Measurements from ENCODE around the gene FLNC. TPM values are rescaled to one million over a fixed set of nuclear protein-coding genes. Genes with fewer than 3 reads are reported as not detected.

The FLNC gene
- polyA plus RNA-seq, 1 of the 3 experiments (the other 2 are of a cell fraction) = 43.7 TPM

DNA sequence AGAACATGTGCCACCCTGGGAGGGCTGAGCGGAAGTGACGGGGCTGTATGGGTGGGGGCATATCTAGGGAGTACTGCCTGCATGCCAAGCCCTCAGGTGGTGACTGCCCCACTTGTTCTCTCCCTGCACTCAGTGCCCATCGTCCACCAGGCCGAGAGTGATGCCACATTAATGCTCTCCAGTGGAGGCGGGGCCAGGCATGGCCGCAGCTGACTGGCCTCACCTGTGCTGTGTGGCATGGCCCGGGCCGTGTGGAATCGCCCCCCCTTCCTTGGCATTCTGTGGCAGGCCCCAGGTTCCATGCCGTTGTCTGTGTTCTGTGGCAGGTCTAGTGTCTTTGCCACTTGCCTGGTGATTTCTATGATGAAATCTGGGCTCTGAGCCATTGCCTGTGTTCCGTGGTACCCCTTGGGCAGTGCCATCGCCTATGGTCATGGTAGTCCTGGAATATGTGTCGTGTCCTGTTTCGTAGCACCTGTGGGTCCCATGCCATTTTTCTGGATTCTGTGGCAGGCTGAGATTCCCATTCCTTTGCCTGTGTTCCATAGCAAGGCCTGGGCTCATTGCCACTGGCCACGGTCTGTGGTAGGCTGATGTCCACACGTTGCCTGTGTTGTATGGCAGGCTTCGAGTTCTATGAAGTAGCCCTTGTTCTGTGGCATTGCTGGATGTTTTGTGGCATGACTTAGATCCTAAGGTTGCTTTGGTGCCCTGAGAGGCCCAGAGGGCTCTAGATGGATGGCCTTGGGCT is 8.9 kb downstream of the FLNC start:
- H3F3A ChIP-seq (replicated peaks; ENCODE audit: insufficient read depth) = peaks cover 8% of the 10 kb centered on the region
- H3K79me2 ChIP-seq (ENCODE audit: insufficient read depth) = peaks cover 43% of the 10 kb centered on the region
- H3K9me3 ChIP-seq = no peaks in the 10 kb centered on the region
- ChIA-PET POLR2A (no interaction called here), CTCF (no interaction called here)
- TF ChIP-seq, protein P1, sequence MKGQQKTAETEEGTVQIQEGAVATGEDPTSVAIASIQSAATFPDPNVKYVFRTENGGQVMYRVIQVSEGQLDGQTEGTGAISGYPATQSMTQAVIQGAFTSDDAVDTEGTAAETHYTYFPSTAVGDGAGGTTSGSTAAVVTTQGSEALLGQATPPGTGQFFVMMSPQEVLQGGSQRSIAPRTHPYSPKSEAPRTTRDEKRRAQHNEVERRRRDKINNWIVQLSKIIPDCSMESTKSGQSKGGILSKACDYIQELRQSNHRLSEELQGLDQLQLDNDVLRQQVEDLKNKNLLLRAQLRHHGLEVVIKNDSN (IDR thresholded peaks at IDR 0.05; ENCODE audit: borderline replicate concordance, low read depth) = no peak
- no peak for TF ChIP-seq MEF2A (IDR thresholded peaks at IDR 0.05; ENCODE audit: borderline replicate concordance, low read depth)
- no peak for TF ChIP-seq GABPA (IDR thresholded peaks at IDR 0.05; ENCODE audit: low read depth)
- TF ChIP-seq MXI1 (IDR thresholded peaks at IDR 0.05; ENCODE audit: low read depth, low read length) = no peak
- no peak for TF ChIP-seq TCF12 (IDR thresholded peaks at IDR 0.05)
- TF ChIP-seq TEAD4 (IDR thresholded peaks at IDR 0.05; ENCODE audit: borderline replicate concordance, insufficient read depth) = no peak
- no peak for TF ChIP-seq JUND (IDR thresholded peaks at IDR 0.05)
- TF ChIP-seq GATA2 (CRISPR knock-in tag; IDR thresholded peaks at IDR 0.05) = no peak
- TF ChIP-seq EP300 (IDR thresholded peaks at IDR 0.05; ENCODE audit: borderline replicate concordance in 1 of 2, low read depth in 1 of 2, low read length in 1 of 2) = no peak
- no peak for TF ChIP-seq FOXJ3 (CRISPR knock-in tag; IDR thresholded peaks at IDR 0.05)
- TF ChIP-seq RFX5 (IDR thresholded peaks at IDR 0.05; ENCODE audit: low read length) = no peak
- TF ChIP-seq RCOR1 (IDR thresholded peaks at IDR 0.05; ENCODE audit: low read length) = no peak
- H4K20me1 ChIP-seq (ENCODE audit: insufficient read depth) = peaks cover 91% of the 10 kb centered on the region
- H3K27me3 ChIP-seq (ENCODE audit: insufficient read depth) = no peaks in the 10 kb centered on the region
- H3K4me1 ChIP-seq (ENCODE audit: control insufficient read depth in 1 of 2, insufficient read depth in 2 of 2, low read depth in 1 of 2, low read length in 1 of 2) = peaks cover 0 to 11% of the 10 kb centered on the region in 2 experiments; a peak in 2 of 4 replicates
- WGBS (ENCODE audit: low lambda C conversion rate) = 94% methylated on average over 16 of the region's 17 CpGs
- peaks cover 82 to 87% of the 10 kb centered on the region in 2 experiments for H3K36me3 ChIP-seq (replicated peaks in 1 of 2; ENCODE audit: control insufficient read depth in 1 of 2, insufficient read depth in 2 of 2, low read length in 1 of 2)
- no peak overlapping the region for H3K9ac ChIP-seq
- DNase-seq = no peak
- no peak overlapping the region for H3K4me3 ChIP-seq (ENCODE audit: low read depth in 2 of 2, low read length in 1 of 2)
- H2AFZ ChIP-seq (ENCODE audit: low read depth) = no peak overlapping the region
- no peak overlapping the region for H3K27ac ChIP-seq (ENCODE audit: low read depth in 2 of 2, low read length in 1 of 2)
- no peak overlapping the region for H3K4me2 ChIP-seq
- H3K9me2 ChIP-seq = no peaks in the 10 kb centered on the region

- no peaks in the 10 kb centered on the region for H3K27me3 ChIP-seq (ENCODE audit: insufficient read depth)
- ChIA-PET CTCF (interaction anchor here (1.0 to 1.4 kb wide), 2 partner anchors 24 to 44 kb away, joined by 3 to 4 read pairs; no protein-coding TSS in a partner anchor), POLR2A (no interaction called here)
- peaks cover 0 to 11% of the 10 kb centered on the region in 2 experiments; a peak in 2 of 4 replicates for H3K4me1 ChIP-seq (ENCODE audit: control insufficient read depth in 1 of 2, insufficient read depth in 2 of 2, low read depth in 1 of 2, low read length in 1 of 2)
- peaks cover 88 to 93% of the 10 kb centered on the region in 2 experiments for H3K36me3 ChIP-seq (replicated peaks in 1 of 2; ENCODE audit: control insufficient read depth in 1 of 2, insufficient read depth in 2 of 2, low read length in 1 of 2)
- no peak overlapping the region for H2AFZ ChIP-seq (ENCODE audit: low read depth)
- no peak for DNase-seq
- TF ChIP-seq PBX3 (IDR thresholded peaks at IDR 0.05) (no peak), FOXJ3 (CRISPR knock-in tag; IDR thresholded peaks at IDR 0.05) (no peak), GABPA (IDR thresholded peaks at IDR 0.05; ENCODE audit: low read depth) (no peak), RCOR1 (IDR thresholded peaks at IDR 0.05; ENCODE audit: low read length) (no peak), MAX (IDR thresholded peaks at IDR 0.05; ENCODE audit: low read depth) (no peak), NRF1 (IDR thresholded peaks at IDR 0.05; ENCODE audit: low read depth, low read length) (no peak), JUND (IDR thresholded peaks at IDR 0.05) (no peak)
- no peak overlapping the region for H3K27ac ChIP-seq (ENCODE audit: low read depth in 2 of 2, low read length in 1 of 2)
- peaks cover 8% of the 10 kb centered on the region for H3F3A ChIP-seq (replicated peaks; ENCODE audit: insufficient read depth)
- no peak overlapping the region for H3K9ac ChIP-seq
- no peak overlapping the region for H3K4me3 ChIP-seq (ENCODE audit: low read depth in 2 of 2, low read length in 1 of 2)
- H3K4me2 ChIP-seq = no peak overlapping the region
- H3K9me3 ChIP-seq = no peaks in the 10 kb centered on the region
- 89% methylated on average over 12 of the region's 13 CpGs for whole genome bisulfite sequencing (ENCODE audit: low lambda C conversion rate)
- peaks cover 93% of the 10 kb centered on the region for H4K20me1 ChIP-seq (ENCODE audit: insufficient read depth)
- H3K9me2 ChIP-seq = no peaks in the 10 kb centered on the region
- H3K79me2 ChIP-seq (ENCODE audit: insufficient read depth) = peaks cover 41% of the 10 kb centered on the region; the same call in 1 of the 2 replicates
Observed at GRCh38 chr7:128839751-128840177, 9.6 kb downstream of the FLNC start.

Measured in SK-N-SH (cell line).